Naive thymus-derived CD8-positive, alpha-beta T cell (primary cell): ENCODE results near the gene OMA1. TPM values are rescaled to one million over a fixed set of nuclear protein-coding genes. Genes with fewer than 3 reads are reported as not detected.
A peak's percentile ranks its signal among the peaks of the same experiment; 100 is the strongest.

Experiments used
- ATAC-seq, 2 donors: fragments of 150-1000 bp; cut with Tn5 transposase in 1 of 2; sonication (Bioruptor Pico), chemical (Tn5 transposase) in 1 of 2; 1 replicate in 1 of 2; 2 replicates in 1 of 2; pipeline ENCODE4 v1.10.0; 2021; ENCODE audit warnings: mild to moderate bottlenecking in 2 of 2, moderate library complexity in 2 of 2
- POLR2A ChIA-PET: fragments of 350-600 bp; sonication (Branson Sonifier 250); formaldehyde crosslinking; loops from one replicate; lab custom pipeline; 2021; ENCODE audit warnings: antibody characterized with exemption; lab: Charles Lee
- DNase-seq, 10 donors: peaks; one replicate each; pipeline versions ENCODE4 v3.0.0 to v3.0.0-alpha.2; 2020 to 2022
- H3K27ac Mint-ChIP-seq, 10 donors: one replicate each; pipeline ENCODE4 v1.8.0; 2020 to 2022; ENCODE audit warnings: mild to moderate bottlenecking in 10 of 10, mixed read lengths in 10 of 10, moderate library complexity in 4 of 10, inconsistent platforms in 1 of 10
- H3K27me3 Mint-ChIP-seq, 5 donors: one replicate each; pipeline ENCODE4 v1.8.0; 2021 to 2022; ENCODE audit warnings: mixed read lengths in 5 of 5
- H3K36me3 Mint-ChIP-seq, 3 donors: one replicate each; pipeline ENCODE4 v1.8.0; 2020 to 2022; ENCODE audit warnings: mixed read lengths in 3 of 3, mild to moderate bottlenecking in 2 of 3, inconsistent platforms in 1 of 3
- H3K4me1 Mint-ChIP-seq, 4 donors: one replicate each; pipeline ENCODE4 v1.8.0; 2021 to 2022; ENCODE audit warnings: mixed read lengths in 4 of 4
- H3K4me3 Mint-ChIP-seq, 10 donors: one replicate each; pipeline ENCODE4 v1.8.0; 2020 to 2022; ENCODE audit warnings: mild to moderate bottlenecking in 10 of 10, mixed read lengths in 10 of 10, moderate library complexity in 6 of 10, inconsistent platforms in 1 of 10
- H3K9me3 Mint-ChIP-seq, 9 donors: one replicate each; pipeline ENCODE4 v1.8.0; 2020 to 2022; ENCODE audit warnings: mixed read lengths in 9 of 9, mild to moderate bottlenecking in 3 of 9, inconsistent platforms in 1 of 9, moderate library complexity in 1 of 9
- polyA plus RNA-seq, 3 donors: library from polyadenylated mRNA; unstranded; fragments of 300-500 nt; fragmentation: Illumina TruSeq; gene quantifications; one replicate each; pipeline ENCODE4 v1.2.3, GENCODE V29; 2021
- total RNA-seq, 8 experiments: library from RNA in 2 of 8; stranded (reverse) in 2 of 8; gene quantifications; one replicate each; pipeline ENCODE4 v1.2.3 and lab custom pipeline; 2021 to 2026

The OMA1 gene
- total RNA-seq (10 to 100 TPM; 67.4 to 72.2 TPM), polyA plus RNA-seq (10 to 100 TPM; 37.1 to 55.7 (median 38.2) TPM), total RNA-seq (lab: John Stamatoyannopoulos, UW) (13.6 to 52.9 (median 30.7) reads per million in 6 experiments)

DNA sequence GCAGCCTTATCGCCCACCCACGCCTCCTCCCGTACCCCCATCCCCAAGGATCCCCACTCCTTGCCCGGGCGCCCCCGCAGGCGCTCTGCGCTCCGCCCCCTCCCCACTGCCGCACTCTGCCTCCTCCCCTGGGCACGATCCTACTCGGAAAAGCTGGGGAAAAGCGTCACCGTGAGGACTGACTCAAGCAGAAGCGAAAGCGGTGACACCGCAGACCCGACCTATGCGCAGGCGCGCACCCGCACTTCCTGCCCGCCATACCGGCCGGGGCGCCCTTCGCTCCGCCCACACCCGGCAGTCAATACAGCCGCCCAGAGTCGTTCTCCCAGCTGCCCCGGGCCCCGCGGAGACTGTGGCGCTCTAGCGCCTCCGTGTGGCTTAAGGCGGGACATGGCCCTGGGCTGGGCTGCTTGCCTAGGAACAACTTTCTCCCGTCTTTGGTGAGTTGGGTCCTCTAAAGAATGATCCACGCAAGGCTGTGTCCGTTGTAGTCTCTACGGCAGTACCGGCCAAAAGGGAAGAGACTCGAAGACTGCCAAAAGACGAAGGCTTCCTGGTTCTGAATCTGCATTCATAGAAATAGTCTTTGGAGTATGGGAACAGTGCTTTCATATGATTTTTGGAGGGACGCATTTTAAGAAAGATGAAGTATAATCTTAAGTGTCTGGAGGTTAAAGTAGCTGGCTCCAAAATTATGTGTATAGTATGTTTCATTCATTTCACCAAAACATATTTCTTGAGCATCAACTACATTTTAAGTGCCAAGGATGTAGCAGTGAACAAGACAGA, at the start of gene OMA1:
Gene OMA1 (minus strand): TSS at position 207 of the 789 bp plus-strand sequence. CDS start 7,432 bp downstream, outside the sequence.
- POLR2A ChIA-PET: interaction anchor here (0.6 to 1.1 kb wide), 5 partner anchors 10 to 223 kb away, joined by 3 to 6 read pairs (median 4); no protein-coding TSS in a partner anchor
- Mint-ChIP-seq H3K27me3 (peaks cover 0 to 3% (median 0%) of the 10 kb centered on the region in 5 donors), H3K27ac (peak within 1 kb of the TSS; percentile 95 to 99 (median 99)), H3K36me3 (peaks cover 0 to 3% (median 0%) of the 10 kb centered on the region in 3 donors), H3K9me3 (no peaks in the 10 kb centered on the region), H3K4me1 (peaks cover 18 to 42% (median 36%) of the 10 kb centered on the region in 4 donors), H3K4me3 (peak within 1 kb of the TSS; percentile 92 to 97 (median 94))
- peak; percentile 93 to 98 (median 98) for DNase-seq
- peak; percentile 89 to 91 for ATAC-seq

DNA sequence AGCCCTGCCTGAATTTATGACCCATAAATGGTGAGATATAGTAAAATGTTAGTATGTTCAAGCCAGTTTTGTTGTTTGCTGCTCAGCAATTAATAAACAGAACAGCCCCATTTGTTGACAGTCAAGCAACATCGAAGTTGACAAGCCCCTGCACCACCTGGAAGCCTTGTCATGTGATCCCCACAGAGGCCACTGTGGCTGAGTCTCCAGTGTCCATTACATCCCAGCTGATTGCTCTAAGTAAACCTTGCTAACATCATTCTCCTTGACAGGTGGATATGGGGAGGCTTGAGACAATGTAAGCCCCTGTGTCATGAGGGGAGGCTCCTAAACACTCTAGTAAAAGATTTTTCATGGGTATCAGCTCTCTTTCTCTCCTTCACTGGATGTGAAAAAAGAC, 48.0 kb upstream of the OMA1 start:
- Mint-ChIP-seq H3K27me3 (peaks cover 21 to 39% (median 28%) of the 10 kb centered on the region in 5 donors), H3K9me3 (peaks cover 0 to 2% (median 0%) of the 10 kb centered on the region in 9 donors), H3K4me3 (no peak overlapping the region), H3K27ac (no peak overlapping the region), H3K36me3 (no peaks in the 10 kb centered on the region), H3K4me1 (peaks cover 4 to 13% (median 10%) of the 10 kb centered on the region in 4 donors)
- ATAC-seq: no peak
- DNase-seq: no peak
- POLR2A ChIA-PET: no interaction called here

DNA sequence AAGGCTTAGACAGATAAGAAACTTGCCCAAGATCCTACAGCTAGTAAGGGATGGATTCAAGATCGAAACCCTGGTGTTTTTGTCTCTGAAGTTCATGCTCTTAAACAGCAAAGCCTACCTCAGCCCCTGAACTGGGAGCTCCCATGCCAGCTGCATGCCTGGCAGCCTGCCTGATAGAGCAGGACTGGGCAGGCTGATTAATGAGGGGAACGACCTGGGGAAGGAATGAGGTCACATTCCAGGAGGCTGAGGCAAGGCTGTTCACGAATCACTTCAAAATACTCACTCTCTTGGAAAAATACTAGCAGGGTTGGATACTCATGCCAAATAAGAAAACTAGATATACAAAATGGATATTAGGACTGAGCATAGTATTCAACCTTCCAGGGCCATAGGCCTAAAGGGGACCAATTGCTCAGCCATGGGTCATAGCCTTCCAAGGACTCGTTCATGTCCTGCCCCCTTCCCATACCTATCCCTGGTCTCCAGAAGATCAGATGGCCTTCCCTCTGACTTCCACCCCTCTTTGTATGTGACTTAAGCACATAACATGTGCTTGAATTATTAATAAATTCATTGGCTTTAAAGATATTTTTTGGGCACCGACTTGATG, 46.1 kb upstream of the OMA1 start:
- Mint-ChIP-seq H3K9me3 (no peaks in the 10 kb centered on the region), H3K27me3 (peaks cover 15 to 30% (median 19%) of the 10 kb centered on the region in 5 donors), H3K4me3 (no peak overlapping the region), H3K4me1 (peaks cover 0 to 2% (median under 1%) of the 10 kb centered on the region in 4 donors), H3K36me3 (no peaks in the 10 kb centered on the region), H3K27ac (no peak overlapping the region)
- POLR2A ChIA-PET: no interaction called here
- DNase-seq: no peak
- no peak for ATAC-seq

DNA sequence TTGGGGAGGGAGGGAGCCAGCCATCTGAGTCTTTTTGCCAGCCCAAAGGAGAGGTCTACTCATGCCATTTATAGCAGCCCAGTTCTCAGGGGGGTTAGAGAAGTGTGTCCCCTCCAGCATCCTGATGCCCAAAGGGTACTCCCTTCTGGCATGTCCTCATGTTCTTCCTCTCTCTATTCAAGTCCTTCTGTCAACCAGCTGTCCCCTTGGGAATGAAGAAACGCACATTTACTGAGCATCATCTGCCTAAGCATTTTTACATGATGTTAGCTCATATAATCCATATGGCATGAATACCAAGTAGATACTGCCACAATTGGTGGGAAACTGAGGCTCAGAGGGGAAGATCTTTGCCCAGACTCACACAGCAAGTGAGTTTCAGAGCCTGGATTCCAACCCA, 45.3 kb upstream of the OMA1 start:
- ATAC-seq: no peak
- Mint-ChIP-seq H3K27ac (no peak overlapping the region), H3K9me3 (no peaks in the 10 kb centered on the region), H3K4me1 (no peaks in the 10 kb centered on the region), H3K36me3 (no peaks in the 10 kb centered on the region), H3K27me3 (peaks cover 12 to 34% (median 16%) of the 10 kb centered on the region in 5 donors), H3K4me3 (no peak overlapping the region)
- POLR2A ChIA-PET: no interaction called here
- no peak for DNase-seq

DNA sequence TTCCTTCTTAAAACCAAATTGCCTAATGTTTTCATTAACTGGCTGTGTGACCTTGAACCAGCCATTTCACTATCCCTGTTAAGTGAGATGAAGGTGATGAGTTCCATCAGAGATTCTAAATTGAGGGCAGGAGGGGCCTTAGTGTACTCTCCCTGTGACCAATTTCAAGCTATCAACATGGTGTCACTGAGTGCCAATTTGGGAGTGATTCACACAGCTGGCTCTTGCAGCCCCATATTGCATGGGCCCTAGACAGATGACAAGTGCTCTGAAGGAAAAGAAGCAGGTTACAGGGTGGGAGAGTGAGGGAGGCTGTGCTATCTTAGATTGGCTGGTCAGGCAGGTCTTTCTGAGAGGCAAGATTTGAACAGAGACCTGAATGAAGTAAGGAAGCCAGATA, 43.5 kb upstream of the OMA1 start:
- Mint-ChIP-seq H3K4me3 (no peak overlapping the region), H3K9me3 (no peaks in the 10 kb centered on the region), H3K27me3 (peaks cover 16 to 49% (median 24%) of the 10 kb centered on the region in 5 donors), H3K36me3 (no peaks in the 10 kb centered on the region), H3K27ac (no peak overlapping the region), H3K4me1 (no peaks in the 10 kb centered on the region)
- POLR2A ChIA-PET: no interaction called here
- DNase-seq (no peak), ATAC-seq (no peak)

DNA sequence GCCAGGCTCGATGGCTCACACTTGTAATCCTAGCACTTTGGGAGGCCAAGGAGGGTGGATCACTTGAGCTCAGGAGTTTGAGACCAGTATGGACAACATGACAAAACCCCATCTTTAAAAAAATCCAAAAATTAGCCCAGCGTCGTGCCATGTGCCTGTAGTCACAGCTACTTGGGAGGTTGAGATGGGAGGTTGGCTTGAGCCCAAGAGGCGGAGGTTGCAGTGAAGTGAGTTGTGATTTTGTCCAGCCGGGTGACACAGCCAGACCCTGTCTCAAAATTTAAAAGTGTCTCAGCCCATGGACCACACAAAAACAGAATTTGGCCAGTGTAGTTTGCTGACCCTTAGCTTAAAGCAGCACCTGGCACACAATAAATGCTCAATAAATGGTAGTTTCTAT, 41.9 kb upstream of the OMA1 start:
- H3K9me3 Mint-ChIP-seq: peaks cover 0 to 2% (median 0%) of the 10 kb centered on the region in 9 donors
- no peak overlapping the region for H3K4me3 Mint-ChIP-seq
- H3K4me1 Mint-ChIP-seq: no peaks in the 10 kb centered on the region
- H3K27me3 Mint-ChIP-seq: peaks cover 11 to 54% (median 25%) of the 10 kb centered on the region in 5 donors
- POLR2A ChIA-PET: no interaction called here
- no peak overlapping the region for H3K27ac Mint-ChIP-seq
- no peaks in the 10 kb centered on the region for H3K36me3 Mint-ChIP-seq
- DNase-seq: no peak
- ATAC-seq: no peak

DNA sequence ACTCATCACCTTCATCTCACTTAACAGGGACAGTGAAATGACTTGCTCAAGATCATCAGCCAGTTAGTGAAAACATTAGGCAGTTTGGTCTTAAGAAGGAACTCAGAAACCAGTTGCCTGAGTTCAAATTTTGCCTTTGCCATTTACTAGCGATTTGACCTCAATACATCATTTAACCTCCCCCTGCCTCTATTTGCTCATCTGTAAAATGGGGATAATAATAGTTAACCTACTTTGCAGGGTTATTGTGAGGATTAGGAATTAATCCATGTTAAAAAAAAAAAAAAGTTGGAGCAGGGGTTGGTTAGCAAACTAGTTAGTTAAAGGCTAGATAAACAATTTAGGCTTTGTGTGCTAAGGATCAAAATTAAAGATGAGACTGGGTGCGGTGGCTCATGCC, 41.1 kb upstream of the OMA1 start:
- DNase-seq (no peak), ATAC-seq (no peak)
- H3K4me1 Mint-ChIP-seq: no peaks in the 10 kb centered on the region
- peaks cover 6 to 49% (median 24%) of the 10 kb centered on the region in 5 donors for H3K27me3 Mint-ChIP-seq
- H3K4me3 Mint-ChIP-seq: no peak overlapping the region
- no peak overlapping the region for H3K27ac Mint-ChIP-seq
- peaks cover 0 to 3% (median 0%) of the 10 kb centered on the region in 9 donors for H3K9me3 Mint-ChIP-seq
- POLR2A ChIA-PET: no interaction called here
- no peaks in the 10 kb centered on the region for H3K36me3 Mint-ChIP-seq

DNA sequence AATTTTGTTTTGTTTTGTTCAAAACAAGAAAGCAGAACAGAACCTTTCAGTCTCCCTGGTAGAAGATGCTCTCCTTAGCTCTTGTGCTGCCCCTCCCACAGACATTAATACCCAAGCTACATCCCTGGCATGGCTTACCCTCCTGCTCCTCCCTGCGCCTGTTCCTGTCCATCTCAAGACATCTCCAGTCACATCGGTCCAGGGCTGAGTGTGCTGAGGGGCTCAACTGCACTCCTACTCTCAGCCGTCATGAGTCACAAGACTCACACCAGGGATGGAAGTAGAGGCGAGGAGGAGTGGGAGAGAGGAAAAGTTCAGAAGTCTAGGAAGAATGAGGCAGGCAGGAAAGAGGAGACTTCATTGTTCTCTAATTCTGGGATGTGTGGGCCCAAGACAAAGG, 39.7 kb upstream of the OMA1 start:
- Mint-ChIP-seq H3K27ac (no peak overlapping the region), H3K9me3 (peaks cover 0 to 3% (median 0%) of the 10 kb centered on the region in 9 donors), H3K36me3 (no peaks in the 10 kb centered on the region), H3K27me3 (peaks cover 8 to 40% (median 26%) of the 10 kb centered on the region in 5 donors), H3K4me1 (no peaks in the 10 kb centered on the region), H3K4me3 (no peak overlapping the region)
- POLR2A ChIA-PET: no interaction called here
- ATAC-seq: no peak
- no peak for DNase-seq

DNA sequence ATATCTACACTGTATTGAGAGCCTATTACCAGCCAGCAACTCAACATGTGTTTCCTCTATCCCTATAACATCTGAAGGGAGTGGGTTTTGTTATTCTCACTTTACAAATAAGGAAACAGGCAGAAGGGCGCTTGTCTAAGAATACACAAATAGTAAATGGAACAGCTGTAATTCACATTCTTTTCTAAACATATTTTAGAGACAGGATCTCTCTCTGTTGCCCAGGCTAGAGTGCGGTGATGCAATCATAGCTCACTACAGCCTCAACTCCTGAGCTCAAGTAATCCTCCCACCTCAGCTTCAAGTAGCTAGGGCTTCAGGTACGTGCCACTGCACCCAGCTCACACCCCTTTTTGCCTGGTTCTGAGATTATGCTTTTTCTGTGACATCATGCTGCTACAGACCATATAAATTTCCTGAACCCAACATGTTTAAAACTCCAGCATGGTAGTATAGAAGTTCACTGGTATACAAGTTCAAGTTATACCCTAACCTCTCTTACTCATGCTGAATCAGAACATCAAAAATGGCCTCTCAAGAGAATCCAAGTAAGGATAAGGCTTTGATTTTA, 39.1 kb upstream of the OMA1 start:
- peaks cover 11 to 37% (median 30%) of the 10 kb centered on the region in 5 donors for H3K27me3 Mint-ChIP-seq
- no peaks in the 10 kb centered on the region for H3K4me1 Mint-ChIP-seq
- DNase-seq (no peak), ATAC-seq (no peak)
- no peaks in the 10 kb centered on the region for H3K36me3 Mint-ChIP-seq
- peaks cover 0 to 3% (median 0%) of the 10 kb centered on the region in 9 donors for H3K9me3 Mint-ChIP-seq
- no peak overlapping the region for H3K4me3 Mint-ChIP-seq
- POLR2A ChIA-PET: no interaction called here
- H3K27ac Mint-ChIP-seq: no peak overlapping the region

DNA sequence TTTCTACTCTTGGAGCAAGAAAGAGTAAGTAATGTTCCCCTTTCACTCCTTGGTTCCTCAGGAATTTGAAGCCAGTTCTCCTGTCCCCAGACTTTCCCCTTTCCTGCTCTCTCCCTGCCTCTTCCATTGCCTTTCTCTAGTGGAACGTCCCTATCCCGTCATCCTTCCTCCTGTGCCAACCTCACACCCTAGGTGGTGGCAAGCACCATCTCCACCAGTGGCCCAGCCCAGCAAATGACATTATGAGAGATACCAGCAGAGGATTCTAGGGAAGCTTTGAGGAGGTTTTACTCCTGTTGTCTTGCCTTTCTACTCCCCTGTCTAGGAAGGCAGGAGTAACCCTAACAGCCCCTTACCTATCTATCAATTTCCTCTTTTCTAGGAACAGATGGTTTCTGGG, 38.6 kb upstream of the OMA1 start:
- H3K27me3 Mint-ChIP-seq: peaks cover 12 to 34% (median 27%) of the 10 kb centered on the region in 5 donors
- H3K9me3 Mint-ChIP-seq: peaks cover 0 to 3% (median 0%) of the 10 kb centered on the region in 9 donors
- no peak for DNase-seq
- peak overlapping the region in 1 of 10 donors; percentile 40 for H3K27ac Mint-ChIP-seq
- H3K36me3 Mint-ChIP-seq: no peaks in the 10 kb centered on the region
- ATAC-seq: no peak
- H3K4me1 Mint-ChIP-seq: no peaks in the 10 kb centered on the region
- POLR2A ChIA-PET: no interaction called here
- H3K4me3 Mint-ChIP-seq: no peak overlapping the region

DNA sequence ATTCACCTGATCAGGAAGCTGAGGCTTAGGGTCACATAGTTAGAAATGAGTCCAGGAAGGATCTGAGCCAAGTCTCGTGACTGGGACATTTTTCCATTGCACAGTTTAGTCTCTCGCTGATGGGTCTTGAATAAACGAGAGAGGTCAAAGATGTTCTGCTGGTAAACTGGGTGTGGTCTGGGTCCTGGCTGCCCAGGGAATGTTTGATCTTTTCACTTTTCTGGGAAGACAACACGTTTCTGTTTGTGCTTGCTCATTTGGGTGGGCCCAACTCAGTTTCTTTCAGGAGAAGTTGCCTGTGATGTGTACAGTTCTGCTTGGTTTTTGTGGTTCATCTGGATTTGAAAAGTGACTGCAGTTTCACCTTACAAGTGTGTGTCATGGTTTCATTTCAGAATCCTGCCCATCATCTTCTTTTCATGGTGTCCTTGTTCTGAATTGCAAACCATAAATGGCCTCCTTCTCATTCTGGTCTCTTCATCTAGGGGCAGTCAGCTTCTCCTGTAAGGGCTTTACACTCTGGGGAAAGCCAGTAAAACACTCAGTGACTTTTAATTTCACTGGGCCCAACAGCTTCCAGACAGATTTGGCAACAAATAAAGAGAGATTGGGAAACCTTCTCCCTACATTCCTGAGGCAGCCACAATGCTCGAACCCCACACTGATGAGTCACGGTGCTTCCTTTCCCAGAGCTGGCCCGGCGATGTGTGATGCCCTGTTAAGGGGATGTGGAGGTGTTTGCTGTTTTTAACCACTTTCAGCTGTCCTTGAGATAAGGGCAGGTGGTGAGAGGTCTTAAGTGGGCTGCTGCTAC, 37.8 kb upstream of the OMA1 start:
- POLR2A ChIA-PET: no interaction called here
- Mint-ChIP-seq H3K4me3 (no peak overlapping the region), H3K27ac (no peak overlapping the region), H3K4me1 (no peaks in the 10 kb centered on the region), H3K9me3 (peaks cover 0 to 3% (median 0%) of the 10 kb centered on the region in 9 donors), H3K27me3 (peaks cover 20 to 39% (median 34%) of the 10 kb centered on the region in 5 donors), H3K36me3 (peaks cover 0 to 5% (median 0%) of the 10 kb centered on the region in 3 donors)
- DNase-seq: no peak
- ATAC-seq: no peak

DNA sequence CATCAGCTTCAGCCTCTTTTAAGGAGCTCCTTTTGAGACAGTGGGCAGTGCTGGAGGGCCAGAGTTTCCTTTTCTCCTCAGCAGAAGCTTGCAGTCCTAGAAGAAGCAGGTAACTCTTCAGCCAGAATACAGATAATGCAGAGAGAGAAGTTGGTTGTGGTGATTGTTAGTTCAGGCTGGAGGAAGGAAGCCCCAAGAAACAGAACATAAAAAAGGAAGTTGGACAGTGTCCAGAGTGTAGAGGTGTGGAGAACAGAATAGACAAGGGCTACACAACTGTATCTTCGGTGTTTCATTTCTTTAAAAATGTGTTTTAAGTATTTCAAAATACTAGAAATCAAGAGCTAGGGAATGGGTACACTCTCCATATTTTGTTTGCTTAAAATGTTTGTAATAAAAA, 37.0 kb upstream of the OMA1 start:
- ATAC-seq (no peak), DNase-seq (no peak)
- H3K9me3 Mint-ChIP-seq: peaks cover 0 to 3% (median 0%) of the 10 kb centered on the region in 9 donors
- no peak overlapping the region for H3K27ac Mint-ChIP-seq
- H3K4me3 Mint-ChIP-seq: no peak overlapping the region
- H3K4me1 Mint-ChIP-seq: no peaks in the 10 kb centered on the region
- POLR2A ChIA-PET: no interaction called here
- peaks cover 21 to 46% (median 35%) of the 10 kb centered on the region in 5 donors for H3K27me3 Mint-ChIP-seq
- peaks cover 0 to 8% (median 0%) of the 10 kb centered on the region in 3 donors for H3K36me3 Mint-ChIP-seq
